ENCODE data around the gene GDPGP1. TPM values are rescaled to one million over a fixed set of nuclear protein-coding genes. Genes with fewer than 3 reads are reported as not detected.

GDPGP1 gene
- total RNA-seq, 1 experiment from 2014 or later, result 22.8 TPM

GRCh38 chr15:90200534-90201129, 33.4 kb upstream of the GDPGP1 start:
- no peak for TF ChIP-seq SIN3A (IDR thresholded peaks at IDR 0.05; ENCODE audit: borderline replicate concordance, insufficient read depth, low read depth, low read length)
- Histone ChIP-seq H3K9me3 (ENCODE audit: control insufficient read depth, insufficient read depth, low read depth, low read length) (no peaks in the 10 kb centered on the region), H3K27ac (ENCODE audit: low read length) (peak overlapping the region; percentile 98), H3K36me3 (ENCODE audit: control insufficient read depth, insufficient read depth, low read length) (0 out of 2 replicates have a peak, but pooled peaks cover 8% of the 10 kb centered on the region), H3K4me1 (ENCODE audit: control insufficient read depth, insufficient read depth, low read length) (peaks cover 40% of the 10 kb centered on the region), H3K27me3 (ENCODE audit: control insufficient read depth, insufficient read depth, low read length) (no peaks in the 10 kb centered on the region), H3K4me3 (ENCODE audit: low read depth in 2 of 2, low read length in 2 of 2) (peak overlapping the region; percentile 87 to 100)
- ChIA-PET POLR2A (interaction anchor here (0.7 to 2.5 kb wide), 11 partner anchors 9 to 57 kb away, joined by 3 to 18 read pairs (median 5); no protein-coding TSS in a partner anchor), CTCF (interaction anchor here (0.6 to 0.7 kb wide), 3 partner anchors 13 to 20 kb away, joined by 3 to 7 read pairs (median 4); no protein-coding TSS in a partner anchor)
- ATAC-seq, result peak; percentile 32
- no peak for DNase-seq (ENCODE audit: low read depth, low spot score)
- intact Hi-C loops (cut with micrococcal nuclease; ENCODE audit: unreplicated experiment), result no loop called here
- in situ Hi-C loops (cut with HindIII; ENCODE audit: low pct_unique_long_range_greater_than_20kb, low sequenced_read_pairs), result no loop called here
- BruUV-seq (replicated peaks), result no TSS peak

- BruUV-seq (replicated peaks), result no TSS peak
- in situ Hi-C loops (cut with HindIII; ENCODE audit: low pct_unique_long_range_greater_than_20kb, low sequenced_read_pairs) (no loop called here), intact Hi-C loops (cut with micrococcal nuclease; ENCODE audit: unreplicated experiment) (no loop called here)
- TF ChIP-seq SIN3A (IDR thresholded peaks at IDR 0.05; ENCODE audit: borderline replicate concordance, insufficient read depth, low read depth, low read length) (peak; percentile 76; the same call in 1 of the 2 replicates), REST (IDR thresholded peaks at IDR 0.05; ENCODE audit: insufficient read depth in 1 of 2, low read depth in 2 of 2, low read length in 1 of 2) (peak in 1 of 2 experiments; percentile 62; a peak in 1 of 4 replicates), TCF7L2 (IDR thresholded peaks at IDR 0.05; ENCODE audit: low read depth, low read length) (no peak; the same call in 1 of the 2 replicates), POLR2AphosphoS5 (IDR thresholded peaks at IDR 0.05; ENCODE audit: low read depth, low read length) (peak; percentile 93)
- Histone ChIP-seq H3K36me3 (ENCODE audit: control insufficient read depth, insufficient read depth, low read length) (0 out of 2 replicates have a peak, but pooled peaks cover 13% of the 10 kb centered on the region), H3K4me3 (ENCODE audit: low read depth in 2 of 2, low read length in 2 of 2) (peak within 1 kb of the TSS; percentile 87 to 100), H3K4me1 (ENCODE audit: control insufficient read depth, insufficient read depth, low read length) (peaks cover 47% of the 10 kb centered on the region), H3K9me3 (ENCODE audit: control insufficient read depth, insufficient read depth, low read depth, low read length) (no peaks in the 10 kb centered on the region), H3K27ac (ENCODE audit: low read length) (peak within 1 kb of the TSS; percentile 100), H3K27me3 (ENCODE audit: control insufficient read depth, insufficient read depth, low read length) (no peaks in the 10 kb centered on the region)
- CTCF ChIA-PET, result interaction anchor here (0.6 to 0.7 kb wide), 3 partner anchors 14 to 20 kb away, joined by 3 to 7 read pairs (median 4); no protein-coding TSS in a partner anchor
- no peak for DNase-seq (ENCODE audit: low read depth, low spot score)
- POLR2A ChIA-PET, result interaction anchor here (0.6 to 2.5 kb wide), 11 partner anchors 10 to 289 kb away, joined by 3 to 18 read pairs (median 5); no protein-coding TSS in a partner anchor
- peak; percentile 79 for ATAC-seq
Observed at GRCh38 chr15:90201130-90201943, 32.7 kb upstream of the GDPGP1 start, which contains the start of gene SEMA4B. SEMA4B (plus strand) TSS chr15:90201330; CDS start chr15:90201579, 249 bp downstream.

- no peaks in the 10 kb centered on the region for H3K9me3 ChIP-seq (ENCODE audit: control insufficient read depth, insufficient read depth, low read depth, low read length)
- no peaks in the 10 kb centered on the region for H3K27me3 ChIP-seq (ENCODE audit: control insufficient read depth, insufficient read depth, low read length)
- ChIA-PET POLR2A (interaction anchor here (0.6 to 2.5 kb wide), 5 partner anchors 10 to 290 kb away, joined by 3 to 18 read pairs (median 3); no protein-coding TSS in a partner anchor), CTCF (no interaction called here)
- DNase-seq (ENCODE audit: low read depth, low spot score), result no peak
- H3K27ac ChIP-seq (ENCODE audit: low read length), result peak overlapping the region; percentile 100
- H3K4me3 ChIP-seq (ENCODE audit: low read depth in 2 of 2, low read length in 2 of 2), result peak overlapping the region; percentile 87 to 100
- intact Hi-C loops (cut with micrococcal nuclease; ENCODE audit: unreplicated experiment), result no loop called here
- peak; percentile 20 for ATAC-seq
- no TSS peak for BruUV-seq (replicated peaks)
- peaks cover 53% of the 10 kb centered on the region for H3K4me1 ChIP-seq (ENCODE audit: control insufficient read depth, insufficient read depth, low read length)
- 0 out of 2 replicates have a peak, but pooled peaks have one; percentile 11 for TF ChIP-seq POLR2AphosphoS5 (IDR thresholded peaks at IDR 0.05; ENCODE audit: low read depth, low read length)
- TF ChIP-seq SIN3A (IDR thresholded peaks at IDR 0.05; ENCODE audit: borderline replicate concordance, insufficient read depth, low read depth, low read length), result 0 out of 2 replicates have a peak, but pooled peaks have one; percentile 27
- TF ChIP-seq CTCF (IDR thresholded peaks at IDR 0.05), result no peak
- peak; percentile 49; the same call in 1 of the 2 replicates for TF ChIP-seq TCF7L2 (IDR thresholded peaks at IDR 0.05; ENCODE audit: low read depth, low read length)
- no peak for TF ChIP-seq REST (IDR thresholded peaks at IDR 0.05; ENCODE audit: insufficient read depth in 1 of 2, low read depth in 2 of 2, low read length in 1 of 2)
- H3K36me3 ChIP-seq (ENCODE audit: control insufficient read depth, insufficient read depth, low read length), result 0 out of 2 replicates have a peak, but pooled peaks cover 13% of the 10 kb centered on the region
- in situ Hi-C loops (cut with HindIII; ENCODE audit: low pct_unique_long_range_greater_than_20kb, low sequenced_read_pairs), result no loop called here
Observed at GRCh38 chr15:90201944-90202375, 32.0 kb upstream of the GDPGP1 start.
